Heart left ventricle (tissue), 13 donors: ENCODE results near the gene CTRB1.

Experiments used
- CTCF ChIP-seq, 12 donors: fragments of 200-600 bp; sonication (generic) in 4 of 12; IDR thresholded peaks; one replicate each; pipeline versions ENCODE4 v1.5.0 to v1.8.0; 2018 to 2022; ENCODE audit warnings: antibody characterized with exemption in 12 of 12, mild to moderate bottlenecking in 5 of 12
- POLR2A ChIP-seq, 2 donors: fragments of 450-650 bp; IDR thresholded peaks; one replicate each; pipeline ENCODE4 v1.6.1; 2017; ENCODE audit warnings: antibody characterized with exemption in 2 of 2, mild to moderate bottlenecking in 2 of 2, moderate library complexity in 2 of 2
- donor health status: ischemic (EF 13 %, LVEDD 7.1; RV severe dilation, severe dysfunction).
- donor health status: DM: no; HTN: yes; CAD: no.
- donor health status: DM: no; HTN: no; CAD: no.
- donor health status: ischemic (EF 25% LVEDD 6.9; RV normal size, moderate dysfunction).
- donor health status: ischemic (EF 25% LVEDD 5.7; RV mildly dilated, moderate dysfunction).
- donor health status: ischemic (EF 35%, LVEDD 5.7; RV mildly dilated, moderate dysfunction).
- donor health status: nonischemic (EF 11% LVEDD 7.7; RV severe dilation, severe dysfunction).
- donor health status: DM: yes; HTN: yes; CAD: no.
- donor health status: PGD.
- donor health status: ischemic (EF 29% LVEDD 5.4; RV normal size, mild dysfunction).
- donor health status: nonischemic (EF 23%, LVEDD 6.1; RV moderate dilation, normal function).

GRCh38 chr16:75192606-75193264, 26.1 kb upstream of the CTRB1 start:
- no peak for TF ChIP-seq POLR2A (IDR thresholded peaks at IDR 0.05)
- TF ChIP-seq CTCF (IDR thresholded peaks at IDR 0.05) = no peak
